GM12801 (cell line): ENCODE measurements around the gene NLE1.

Source experiments
- TF ChIP-seq, protein P1 (sequence below): IDR thresholded peaks from one replicate; pipeline ENCODE4 v1.5.1; 2011; ENCODE audit warnings: control low read depth; ENCODE audit not compliant: insufficient read length; ENCODE audit errors: extremely low read depth

The NLE1 gene

DNA sequence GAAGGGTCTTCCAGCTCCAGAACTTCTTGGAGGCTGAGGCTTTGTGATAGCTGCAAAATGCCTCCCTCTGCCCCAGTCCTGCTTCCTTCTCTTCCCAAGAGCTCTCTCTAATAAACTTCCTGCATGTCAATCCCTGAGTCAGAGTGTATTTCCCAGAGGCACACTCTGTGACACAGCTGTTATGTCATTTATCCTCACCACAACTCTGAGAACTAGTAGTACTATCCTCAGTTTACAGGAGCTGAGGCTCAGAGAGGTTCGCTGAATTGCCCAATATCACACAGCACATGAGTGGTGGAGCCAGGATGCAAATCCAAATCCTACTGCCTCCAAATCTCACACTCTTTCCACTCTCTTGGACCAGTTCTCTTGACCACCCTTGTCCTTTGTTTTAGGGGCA lies 25.6 kb upstream of the NLE1 start:
- TF ChIP-seq, protein P1, sequence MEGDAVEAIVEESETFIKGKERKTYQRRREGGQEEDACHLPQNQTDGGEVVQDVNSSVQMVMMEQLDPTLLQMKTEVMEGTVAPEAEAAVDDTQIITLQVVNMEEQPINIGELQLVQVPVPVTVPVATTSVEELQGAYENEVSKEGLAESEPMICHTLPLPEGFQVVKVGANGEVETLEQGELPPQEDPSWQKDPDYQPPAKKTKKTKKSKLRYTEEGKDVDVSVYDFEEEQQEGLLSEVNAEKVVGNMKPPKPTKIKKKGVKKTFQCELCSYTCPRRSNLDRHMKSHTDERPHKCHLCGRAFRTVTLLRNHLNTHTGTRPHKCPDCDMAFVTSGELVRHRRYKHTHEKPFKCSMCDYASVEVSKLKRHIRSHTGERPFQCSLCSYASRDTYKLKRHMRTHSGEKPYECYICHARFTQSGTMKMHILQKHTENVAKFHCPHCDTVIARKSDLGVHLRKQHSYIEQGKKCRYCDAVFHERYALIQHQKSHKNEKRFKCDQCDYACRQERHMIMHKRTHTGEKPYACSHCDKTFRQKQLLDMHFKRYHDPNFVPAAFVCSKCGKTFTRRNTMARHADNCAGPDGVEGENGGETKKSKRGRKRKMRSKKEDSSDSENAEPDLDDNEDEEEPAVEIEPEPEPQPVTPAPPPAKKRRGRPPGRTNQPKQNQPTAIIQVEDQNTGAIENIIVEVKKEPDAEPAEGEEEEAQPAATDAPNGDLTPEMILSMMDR: no peak

DNA sequence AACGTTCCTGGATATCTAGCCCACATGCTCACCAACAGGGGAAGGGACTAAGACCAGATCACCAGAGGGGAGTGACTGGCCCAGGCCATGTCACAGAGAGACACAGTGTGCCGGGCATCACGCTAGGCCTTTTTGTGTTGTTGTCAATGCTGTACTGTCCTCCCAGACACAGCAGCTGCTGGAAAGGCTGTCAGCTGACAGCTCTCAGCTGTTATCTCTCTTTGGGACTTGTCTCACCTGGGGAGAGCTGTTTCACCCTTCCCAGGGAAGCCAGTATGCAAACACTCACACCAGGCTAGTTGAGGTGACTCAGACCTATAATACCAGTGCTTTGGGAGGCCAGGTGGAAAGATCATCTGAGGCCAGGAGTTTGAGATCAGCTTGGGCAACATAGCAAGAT lies 24.9 kb upstream of the NLE1 start:
- TF ChIP-seq, protein P1: no peak

DNA sequence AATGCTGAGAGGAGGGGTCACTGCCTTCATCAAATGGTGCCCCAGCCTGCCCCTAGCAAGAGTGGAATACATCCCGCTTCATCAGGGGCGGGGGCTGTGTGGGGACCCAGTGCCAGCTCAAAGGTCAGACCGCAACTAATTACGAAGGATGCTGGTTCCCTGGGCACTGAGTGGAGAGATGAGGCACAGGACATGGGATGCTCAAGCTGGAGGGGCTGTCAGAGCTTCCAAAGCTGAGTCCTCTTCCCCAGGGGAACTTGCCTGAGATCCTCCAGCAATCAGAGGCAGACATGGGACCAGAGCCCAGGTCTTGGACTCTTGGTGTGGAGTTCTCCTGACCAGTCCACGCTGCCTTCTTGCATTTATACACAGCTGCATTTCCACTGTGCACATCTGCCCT lies 24.4 kb upstream of the NLE1 start:
- TF ChIP-seq, protein P1: no peak

DNA sequence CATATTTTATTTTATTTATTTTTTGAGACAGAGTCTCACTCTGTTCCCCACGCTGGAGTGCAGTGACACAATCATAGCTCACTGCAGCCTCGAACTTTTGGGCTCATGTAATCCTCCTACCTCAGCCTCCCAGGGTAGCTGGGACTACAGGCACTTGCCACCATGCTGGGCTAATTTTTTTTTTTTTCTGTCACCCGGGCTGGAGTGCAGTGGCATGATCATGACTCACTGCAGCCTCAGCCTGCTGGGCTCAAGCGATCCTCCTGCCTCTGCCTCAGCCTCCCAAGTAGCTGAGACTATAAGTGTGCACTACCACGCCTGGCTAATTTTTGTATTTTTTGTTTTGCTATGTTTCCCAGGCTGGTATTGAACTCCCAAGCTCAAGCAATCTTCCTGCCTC lies 22.6 kb upstream of the NLE1 start:
- TF ChIP-seq, protein P1: no peak

DNA sequence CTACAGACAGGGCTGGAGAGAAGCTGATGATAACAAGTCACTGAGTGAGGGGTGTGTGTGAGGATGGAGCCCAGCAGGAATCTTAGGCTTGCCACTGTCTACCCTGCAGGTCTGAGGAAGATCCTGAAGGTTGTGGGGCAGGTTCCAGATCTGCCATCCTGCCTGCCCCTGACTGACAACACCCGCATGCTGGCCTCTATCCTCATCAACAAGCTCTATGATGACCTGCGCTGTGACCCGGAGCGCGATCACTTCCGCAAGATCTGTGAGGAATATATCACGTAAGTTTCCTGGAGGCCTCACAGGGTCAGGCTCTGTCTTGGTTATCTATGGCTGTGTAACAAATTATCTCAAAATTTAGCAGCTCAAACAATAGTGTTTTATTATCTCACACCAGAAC lies 21.8 kb upstream of the NLE1 start:
- TF ChIP-seq, protein P1: no peak

DNA sequence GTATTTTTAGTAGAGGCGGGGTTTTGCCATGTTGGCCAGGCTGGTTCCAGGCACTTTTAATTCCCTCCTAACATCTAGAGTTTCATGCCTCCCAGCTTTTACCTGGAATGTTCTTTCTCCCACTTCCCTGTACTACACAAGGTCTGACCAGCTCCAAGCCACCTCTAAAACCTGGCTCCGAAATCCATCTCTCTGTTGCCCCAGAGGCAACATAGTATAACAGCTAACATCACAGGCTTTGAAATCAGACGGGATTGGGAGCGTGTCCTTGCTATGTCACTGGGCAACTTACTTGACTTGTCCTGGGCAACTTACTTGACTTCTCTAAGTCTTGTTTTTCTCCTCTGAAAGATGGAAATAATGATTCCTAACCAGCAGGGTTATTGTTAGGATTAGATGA lies 20.7 kb upstream of the NLE1 start:
- TF ChIP-seq, protein P1: no peak

DNA sequence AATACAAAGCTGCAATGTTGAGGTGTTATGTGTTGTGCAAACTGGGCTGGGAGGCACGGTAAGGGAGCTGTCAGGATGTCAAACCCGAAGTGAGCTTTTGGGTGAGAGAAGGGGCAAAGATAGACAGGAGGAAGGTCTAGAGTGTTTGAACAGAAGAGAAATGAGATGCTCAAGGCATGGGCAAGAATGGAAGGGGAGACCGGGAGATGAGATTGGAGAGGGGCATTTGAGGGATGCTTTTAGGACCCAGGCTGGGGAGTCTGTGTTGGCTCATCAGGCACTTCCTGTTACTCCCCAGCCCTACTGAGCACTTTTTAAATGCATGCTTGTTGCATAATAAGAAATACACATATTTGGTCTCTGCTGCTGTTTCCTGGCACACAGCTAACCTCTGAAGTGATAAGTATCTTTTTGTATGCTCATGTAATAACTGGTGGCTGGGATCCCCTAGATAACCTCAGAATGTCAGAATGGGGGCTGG lies 19.2 kb upstream of the NLE1 start:
- TF ChIP-seq, protein P1: no peak
